Measurements from ENCODE around the gene NOP56. TPM values are rescaled to one million over a fixed set of nuclear protein-coding genes. Genes with fewer than 3 reads are reported as not detected.

Gene NOP56, protein sequence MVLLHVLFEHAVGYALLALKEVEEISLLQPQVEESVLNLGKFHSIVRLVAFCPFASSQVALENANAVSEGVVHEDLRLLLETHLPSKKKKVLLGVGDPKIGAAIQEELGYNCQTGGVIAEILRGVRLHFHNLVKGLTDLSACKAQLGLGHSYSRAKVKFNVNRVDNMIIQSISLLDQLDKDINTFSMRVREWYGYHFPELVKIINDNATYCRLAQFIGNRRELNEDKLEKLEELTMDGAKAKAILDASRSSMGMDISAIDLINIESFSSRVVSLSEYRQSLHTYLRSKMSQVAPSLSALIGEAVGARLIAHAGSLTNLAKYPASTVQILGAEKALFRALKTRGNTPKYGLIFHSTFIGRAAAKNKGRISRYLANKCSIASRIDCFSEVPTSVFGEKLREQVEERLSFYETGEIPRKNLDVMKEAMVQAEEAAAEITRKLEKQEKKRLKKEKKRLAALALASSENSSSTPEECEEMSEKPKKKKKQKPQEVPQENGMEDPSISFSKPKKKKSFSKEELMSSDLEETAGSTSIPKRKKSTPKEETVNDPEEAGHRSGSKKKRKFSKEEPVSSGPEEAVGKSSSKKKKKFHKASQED
- total RNA-seq (2011; cell fraction: chromatin; rRNA removed; ENCODE audit: low replicate concordance), result 996 and 1,662 TPM in 2 replicates
- total RNA-seq (2011; cell fraction: nucleolus; rRNA removed), result 1,111 and 1,184 TPM in 2 replicates
- total RNA-seq (2011; cell fraction: nucleoplasm; rRNA removed), result 825 and 908 TPM in 2 replicates
- total RNA-seq (2014; rRNA removed) (528 and 570 TPM in 2 replicates), total RNA-seq (2014; rRNA removed; fragmentation: Illumina TruSeq; extraction: Trizol) (581 and 590 TPM in 2 replicates), total RNA-seq (2015; rRNA removed; fragmentation: Illumina TruSeq; extraction: Trizol) (631 and 697 TPM in 2 replicates), total RNA-seq (2021) (393 and 397 TPM in 2 replicates), polyA plus RNA-seq (2011; rRNA removed) (376 and 404 TPM in 2 replicates), polyA plus RNA-seq (2014; fragmentation: Illumina TruSeq; extraction: Trizol) (441 and 482 TPM in 2 replicates), polyA plus RNA-seq (2014; fragmentation: Nextera tagmentation; extraction: Ambion mirVana) (100 to 1,000 TPM; 295 to 439 TPM), polyA plus RNA-seq (2014; rRNA removed) (427 and 428 TPM in 2 replicates), polyA minus RNA-seq (2011; rRNA and poly(A)+ RNA removed) (583 and 607 TPM in 2 replicates), Bru-seq, nascent RNA (percentile 99 among the genes with signal in this experiment), BruChase-seq, experiment 1, labeled RNA remaining after a 2-hour chase (percentile 99 among the genes with signal in this experiment), BruChase-seq, experiment 2, labeled RNA remaining after a 6-hour chase (percentile 99 among the genes with signal in this experiment)
- 226 and 291 TPM in 2 replicates for polyA plus RNA-seq (2011; cell fraction: cytosol; rRNA removed)
- polyA plus RNA-seq (2011; cell fraction: nucleus; rRNA removed), result 1,530 and 1,680 TPM in 2 replicates
- 190 and 399 TPM in 2 replicates for polyA plus RNA-seq (2012)
- 235 and 353 TPM in 2 replicates for polyA minus RNA-seq (2011; cell fraction: cytosol; rRNA and poly(A)+ RNA removed)
- polyA minus RNA-seq (2011; cell fraction: nucleus; rRNA and poly(A)+ RNA removed), result 490 and 782 TPM in 2 replicates
- long read RNA-seq, experiment 1, transcript NOP56-201 (12 exons, 2,400 nt), result major isoform, 74 of 330 reads
- long read RNA-seq, experiment 1, transcript NOP56-216 (5 exons, 1,143 nt), result minor isoform, 14 of 330 reads
- long read RNA-seq, experiment 1, transcript NOP56-208 (2 exons, 735 nt), result minor isoform, 19 of 330 reads
- long read RNA-seq, experiment 1, transcript NOP56-219 (1 exons, 2,980 nt), result minor isoform, 56 of 330 reads
- long read RNA-seq, experiment 1, partial matches to known transcripts, result 111 of 330 reads
- long read RNA-seq, experiment 1, other reads (novel, unspliced or antisense), result 44 of 330 reads
- long read RNA-seq, experiment 2, transcript NOP56-219 (1 exons, 2,980 nt), result minor isoform, 24 of 322 reads
- long read RNA-seq, experiment 2, transcript NOP56-216 (5 exons, 1,143 nt), result major isoform, 60 of 322 reads
- long read RNA-seq, experiment 2, transcript NOP56-201 (12 exons, 2,400 nt), result minor isoform, 37 of 322 reads
- long read RNA-seq, experiment 2, transcript NOP56-205 (3 exons, 859 nt), result minor isoform, 9 of 322 reads
- long read RNA-seq, experiment 2, partial matches to known transcripts, result 109 of 322 reads
- long read RNA-seq, experiment 2, other reads (novel, unspliced or antisense), result 74 of 322 reads
- long read RNA-seq, experiment 3, transcript NOP56-201 (12 exons, 2,400 nt), result major isoform, 31 of 173 reads
- long read RNA-seq, experiment 3, partial matches to known transcripts, result 111 of 173 reads
- long read RNA-seq, experiment 3, other reads (novel, unspliced or antisense), result 28 of 173 reads

DNA sequence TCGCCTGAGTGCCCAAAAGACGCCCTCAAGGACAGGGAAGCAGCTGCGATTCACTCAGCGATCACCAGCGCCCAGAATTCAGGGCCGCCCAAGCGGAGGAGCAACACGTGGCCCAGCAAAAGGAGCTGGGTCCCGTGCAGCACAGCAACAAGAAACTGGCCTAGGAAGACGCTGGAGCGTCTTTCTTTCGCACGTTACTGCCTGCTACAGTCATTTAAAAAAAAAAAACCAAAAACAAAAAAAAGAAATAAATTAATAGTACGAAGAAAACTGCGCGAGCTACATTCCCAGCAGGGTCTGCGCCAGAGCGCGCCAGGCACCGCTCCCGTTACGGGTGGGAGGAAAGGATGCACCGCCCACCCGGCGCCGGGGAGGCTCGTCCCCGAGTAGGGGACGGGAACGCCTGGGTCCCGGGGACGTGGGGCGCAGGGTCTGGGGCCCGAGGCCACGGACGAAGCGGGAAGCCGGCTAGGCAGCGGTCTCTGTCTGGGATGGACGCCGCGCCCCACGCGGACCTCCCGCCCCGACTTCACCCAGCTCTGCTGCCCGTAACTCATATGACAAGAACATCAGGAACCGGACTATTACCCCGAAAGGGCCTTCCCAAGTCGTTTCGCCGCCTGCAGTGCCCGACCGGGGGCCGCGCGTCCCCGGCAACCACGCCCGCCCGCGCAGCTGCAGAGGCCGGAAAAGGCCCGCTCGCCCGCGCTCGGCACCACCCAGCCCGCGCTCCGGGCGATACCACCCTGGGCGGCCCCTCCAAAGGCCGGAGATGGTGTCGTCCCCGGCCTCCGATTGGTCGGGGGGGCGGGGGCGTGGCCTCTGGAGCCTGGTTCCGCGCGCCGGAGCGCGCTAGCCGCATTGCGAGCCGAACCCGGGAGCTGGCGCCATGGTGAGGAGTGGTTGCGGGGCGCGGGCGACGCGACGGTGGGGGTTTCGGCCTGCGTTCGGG lies at the start of gene NOP56:
NOP56 (plus strand) TSS at position 861 of the 952 bp plus-strand sequence; CDS start at position 890, 29 bp downstream.
- peak; percentile 85 to 91 (median 88) for DNase-seq (ENCODE audit: extremely low read depth in 1 of 4, low spot score in 3 of 4)
- peaks cover 15% of the 10 kb centered on the region for H3K9me1 ChIP-seq (ENCODE audit: control insufficient read depth, insufficient read depth, low read length)
- ATAC-seq, result peak; percentile 94
- peak within 1 kb of the TSS; percentile 70 for H3K4me3 ChIP-seq
- H3K9me3 ChIP-seq (replicated peaks; ENCODE audit: control insufficient read depth, insufficient read depth, low read depth, low read length), result no peaks in the 10 kb centered on the region
- peak within 1 kb of the TSS; percentile 94 to 99 for H3K9ac ChIP-seq (ENCODE audit: insufficient read depth in 1 of 2, low read depth in 2 of 2, low read length in 2 of 2)
- ChIA-PET CTCF (ENCODE audit: low intra/inter-chr PET ratio) (interaction anchor here (0.5 to 1.2 kb wide), 2 partner anchors 100 to 107 kb away, joined by 3 read pairs; no protein-coding TSS in a partner anchor), POLR2A (interaction anchor here (0.6 to 4.1 kb wide), 19 partner anchors 10 to 337 kb away, joined by 3 to 46 read pairs (median 3); partner anchors contain the start of genes IDH3B and SNRPB)
- H3K4me1 ChIP-seq (replicated peaks in 1 of 2; ENCODE audit: control insufficient read depth in 2 of 2, insufficient read depth in 2 of 2, low read length in 2 of 2), result peaks cover 19 to 22% of the 10 kb centered on the region in 2 experiments; a peak in 4 of 5 replicates
- in situ Hi-C loops (cut with MboI), result no loop called here
- H3K27me3 ChIP-seq (ENCODE audit: control insufficient read depth in 2 of 2, insufficient read depth in 2 of 2, low read length in 2 of 2), result no peaks in the 10 kb centered on the region
- peaks cover 60% of the 10 kb centered on the region for H3K79me2 ChIP-seq (ENCODE audit: control insufficient read depth, insufficient read depth, low read length)
- peak within 1 kb of the TSS; percentile 45; the same call in 1 of the 2 replicates for H2AFZ ChIP-seq (ENCODE audit: low read depth, low read length)
- peaks cover 44% of the 10 kb centered on the region for H3K36me3 ChIP-seq (ENCODE audit: control insufficient read depth, insufficient read depth, low read length)
- peak; percentile 72 for FAIRE-seq
- H3K4me2 ChIP-seq (ENCODE audit: insufficient read depth, low read length), result peak within 1 kb of the TSS; percentile 97
- H4K20me1 ChIP-seq (replicated peaks; ENCODE audit: control insufficient read depth, insufficient read depth, low read length), result peaks cover 30% of the 10 kb centered on the region
- peak within 1 kb of the TSS; percentile 94 for H3K27ac ChIP-seq (ENCODE audit: extremely low read depth, low read depth, low read length)
- TSS peak; percentile 79 for BruUV-seq (replicated peaks)
- intact Hi-C loops (cut with micrococcal nuclease), result loop anchor here (5.0 kb wide), 2 partner anchors 125 to 185 kb away; no protein-coding TSS in a partner anchor
- 0% methylated on average over 15 of the region's 101 CpGs for WGBS (ENCODE audit: insufficient coverage, low coverage, missing lambda C conversion rate)
- TF ChIP-seq, protein P1, sequence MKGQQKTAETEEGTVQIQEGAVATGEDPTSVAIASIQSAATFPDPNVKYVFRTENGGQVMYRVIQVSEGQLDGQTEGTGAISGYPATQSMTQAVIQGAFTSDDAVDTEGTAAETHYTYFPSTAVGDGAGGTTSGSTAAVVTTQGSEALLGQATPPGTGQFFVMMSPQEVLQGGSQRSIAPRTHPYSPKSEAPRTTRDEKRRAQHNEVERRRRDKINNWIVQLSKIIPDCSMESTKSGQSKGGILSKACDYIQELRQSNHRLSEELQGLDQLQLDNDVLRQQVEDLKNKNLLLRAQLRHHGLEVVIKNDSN (CRISPR knock-in tag; IDR thresholded peaks at IDR 0.05), result peak; percentile 73
- TF ChIP-seq, protein P2, sequence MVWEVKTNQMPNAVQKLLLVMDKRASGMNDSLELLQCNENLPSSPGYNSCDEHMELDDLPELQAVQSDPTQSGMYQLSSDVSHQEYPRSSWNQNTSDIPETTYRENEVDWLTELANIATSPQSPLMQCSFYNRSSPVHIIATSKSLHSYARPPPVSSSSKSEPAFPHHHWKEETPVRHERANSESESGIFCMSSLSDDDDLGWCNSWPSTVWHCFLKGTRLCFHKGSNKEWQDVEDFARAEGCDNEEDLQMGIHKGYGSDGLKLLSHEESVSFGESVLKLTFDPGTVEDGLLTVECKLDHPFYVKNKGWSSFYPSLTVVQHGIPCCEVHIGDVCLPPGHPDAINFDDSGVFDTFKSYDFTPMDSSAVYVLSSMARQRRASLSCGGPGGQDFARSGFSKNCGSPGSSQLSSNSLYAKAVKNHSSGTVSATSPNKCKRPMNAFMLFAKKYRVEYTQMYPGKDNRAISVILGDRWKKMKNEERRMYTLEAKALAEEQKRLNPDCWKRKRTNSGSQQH (CRISPR knock-in tag; IDR thresholded peaks at IDR 0.05), result no peak
- TF ChIP-seq CHD2 (IDR thresholded peaks at IDR 0.05; ENCODE audit: low read depth, low read length) (no peak), SRSF7 (optimal IDR thresholded peaks at IDR 0.05; ENCODE audit: low read depth, low read length) (no peak), CAMTA2 (CRISPR knock-in tag; conservative IDR thresholded peaks at IDR 0.05) (no peak)

Measured in K562 (cell line).